DOHH2 (cell line): ENCODE data around the gene GLIS2.
A peak's percentile ranks its signal among the peaks of the same experiment; 100 is the strongest.

Experiments used
- EZH2phosphoT487 ChIP-seq: fragments of 200-600 bp; sonication (generic); IDR thresholded peaks from 2 replicates; pipeline ENCODE4 v1.6.1; 2017; ENCODE audit warnings: borderline replicate concordance, mild to moderate bottlenecking, antibody characterized with exemption, low read length, moderate library complexity, mixed read lengths
- TF ChIP-seq, protein P1 (sequence below): fragments of 200-600 bp; sonication (generic); IDR thresholded peaks from one replicate; pipeline ENCODE4 v1.5.1; 2014; ENCODE audit warnings: antibody characterized with exemption, mild to moderate bottlenecking, low read depth, low read length; ENCODE audit not compliant: poor library complexity, severe bottlenecking

GRCh38 chr16:4313563-4314531, 2.0 kb upstream of the GLIS2 start:
- TF ChIP-seq, protein P1, sequence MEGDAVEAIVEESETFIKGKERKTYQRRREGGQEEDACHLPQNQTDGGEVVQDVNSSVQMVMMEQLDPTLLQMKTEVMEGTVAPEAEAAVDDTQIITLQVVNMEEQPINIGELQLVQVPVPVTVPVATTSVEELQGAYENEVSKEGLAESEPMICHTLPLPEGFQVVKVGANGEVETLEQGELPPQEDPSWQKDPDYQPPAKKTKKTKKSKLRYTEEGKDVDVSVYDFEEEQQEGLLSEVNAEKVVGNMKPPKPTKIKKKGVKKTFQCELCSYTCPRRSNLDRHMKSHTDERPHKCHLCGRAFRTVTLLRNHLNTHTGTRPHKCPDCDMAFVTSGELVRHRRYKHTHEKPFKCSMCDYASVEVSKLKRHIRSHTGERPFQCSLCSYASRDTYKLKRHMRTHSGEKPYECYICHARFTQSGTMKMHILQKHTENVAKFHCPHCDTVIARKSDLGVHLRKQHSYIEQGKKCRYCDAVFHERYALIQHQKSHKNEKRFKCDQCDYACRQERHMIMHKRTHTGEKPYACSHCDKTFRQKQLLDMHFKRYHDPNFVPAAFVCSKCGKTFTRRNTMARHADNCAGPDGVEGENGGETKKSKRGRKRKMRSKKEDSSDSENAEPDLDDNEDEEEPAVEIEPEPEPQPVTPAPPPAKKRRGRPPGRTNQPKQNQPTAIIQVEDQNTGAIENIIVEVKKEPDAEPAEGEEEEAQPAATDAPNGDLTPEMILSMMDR, result peak; percentile 94
- TF ChIP-seq EZH2phosphoT487, result peak; percentile 33; the same call in 1 of the 2 replicates
